Esophagus muscularis mucosa (tissue), 3 donors: ENCODE measurements around the gene MACC1.

Experiments used
- CTCF ChIP-seq, 3 experiments: fragments of 200-600 bp in 2 of 3; fragments of 450-650 bp in 1 of 3; sonication (generic) in 2 of 3; IDR thresholded peaks; one replicate each; pipeline ENCODE4 v1.5.1; 2017 to 2019; ENCODE audit warnings: antibody characterized with exemption in 3 of 3, mild to moderate bottlenecking in 2 of 3, moderate library complexity in 1 of 3
- POLR2A ChIP-seq: fragments of 450-650 bp; IDR thresholded peaks from one replicate; pipeline ENCODE4 v1.6.1; 2017; ENCODE audit warnings: antibody characterized with exemption, moderate library complexity, mild to moderate bottlenecking, low read depth
- POLR2AphosphoS5 ChIP-seq, 2 donors: sonication (generic); formaldehyde crosslinking; IDR thresholded peaks; one replicate each; pipeline ENCODE4 v1.6.1; 2017; ENCODE audit warnings: antibody characterized with exemption in 2 of 2

GRCh38 chr7:20217193-20217948 is at the start of gene MACC1:
- TF ChIP-seq CTCF (IDR thresholded peaks at IDR 0.05) (no peak), POLR2A (no peak), POLR2AphosphoS5 (IDR thresholded peaks at IDR 0.05) (no peak)
